Islet of Langerhans (tissue), 1 donor: ENCODE data around the gene HDAC4.

ENCODE experiments used
- FAIRE-seq: peaks from one replicate; lab custom pipeline; 2011; peaks lifted over from hg19 to GRCh38; lab: Jason Lieb, UNC

The HDAC4 gene

DNA sequence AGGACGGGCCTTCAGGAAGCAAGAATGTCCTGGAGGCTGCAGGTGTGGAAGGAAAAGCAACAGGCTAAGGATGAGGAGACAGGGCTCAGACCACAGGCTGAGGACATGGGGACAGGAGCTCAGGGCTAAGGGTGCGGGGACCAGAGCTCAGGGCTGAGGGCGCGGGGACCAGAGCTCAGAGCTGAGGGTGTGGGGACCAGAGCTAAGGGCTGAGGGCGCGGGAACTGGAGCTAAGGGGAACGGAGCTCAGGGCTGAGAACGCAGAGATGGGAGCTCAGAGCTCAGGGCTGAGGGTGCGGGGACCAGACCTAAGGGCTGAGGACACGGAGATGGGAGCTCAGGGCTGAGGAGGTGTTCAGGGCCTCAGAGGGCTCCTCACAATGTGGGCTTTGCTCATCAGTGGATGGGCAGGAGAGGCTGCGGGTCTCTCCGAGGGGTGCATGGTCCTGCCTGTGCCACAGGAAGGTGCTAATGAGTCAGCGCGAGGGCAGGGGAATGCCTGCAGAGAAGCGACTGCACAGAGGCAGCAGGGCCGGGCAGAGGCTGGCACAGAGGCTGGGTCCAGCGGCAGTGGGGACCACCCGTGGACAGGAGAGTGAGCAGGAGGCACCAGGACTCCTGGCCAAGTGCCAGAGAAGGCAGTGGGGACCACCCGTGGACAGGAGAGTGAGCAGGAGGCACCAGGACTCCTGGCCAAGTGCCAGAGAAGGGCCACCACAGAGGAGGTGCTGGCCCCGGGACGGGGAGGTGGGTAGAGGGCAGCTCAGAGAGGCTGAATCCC is 281.3 kb downstream of the HDAC4 start:
- FAIRE-seq: no peak

DNA sequence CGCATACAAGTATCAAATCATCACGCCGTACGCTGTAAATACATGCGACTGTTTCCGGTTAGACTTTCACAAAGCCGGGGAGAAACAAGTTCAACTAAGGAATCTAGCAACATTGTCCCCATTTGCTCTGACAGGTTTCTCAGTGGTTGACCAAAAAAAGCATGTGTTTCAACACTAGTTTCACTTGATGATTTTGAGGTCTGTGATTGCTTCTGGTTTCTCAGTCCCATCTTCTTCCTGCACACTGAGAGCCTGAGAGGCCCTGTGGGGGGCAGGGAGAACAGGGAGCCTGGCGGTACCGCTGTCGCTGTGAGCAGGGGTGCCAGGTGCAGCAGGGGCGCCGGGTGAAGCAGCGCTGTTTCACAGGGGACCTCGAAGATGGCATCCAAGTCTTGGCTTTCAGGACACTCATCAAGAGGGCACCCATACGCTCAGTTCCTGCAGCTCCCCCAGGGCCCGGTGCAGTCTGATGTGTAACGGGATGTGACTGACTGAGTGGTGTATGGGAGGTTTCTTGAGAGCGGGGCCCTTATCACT is 282.1 kb downstream of the HDAC4 start:
- no peak for FAIRE-seq

DNA sequence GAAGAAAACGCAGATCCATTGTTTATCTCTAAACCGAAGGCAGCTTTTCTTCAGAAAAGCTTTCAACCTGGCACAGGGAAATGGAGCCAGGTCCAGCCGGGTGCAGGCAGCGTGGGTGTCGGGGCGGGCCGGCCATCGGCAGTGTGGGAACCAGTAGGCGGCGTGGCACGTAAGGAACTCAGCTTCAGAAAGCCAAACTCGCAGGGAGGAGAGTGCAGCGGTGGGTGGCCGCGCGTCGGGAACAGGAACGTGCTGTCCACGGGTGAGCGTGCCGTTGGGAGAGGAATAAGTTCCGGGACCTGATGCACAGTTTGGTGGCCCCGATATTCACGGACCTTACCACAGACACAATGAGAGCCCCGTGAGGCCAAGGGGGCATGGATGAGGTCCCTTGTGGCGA is 282.6 kb downstream of the HDAC4 start:
- FAIRE-seq: no peak

DNA sequence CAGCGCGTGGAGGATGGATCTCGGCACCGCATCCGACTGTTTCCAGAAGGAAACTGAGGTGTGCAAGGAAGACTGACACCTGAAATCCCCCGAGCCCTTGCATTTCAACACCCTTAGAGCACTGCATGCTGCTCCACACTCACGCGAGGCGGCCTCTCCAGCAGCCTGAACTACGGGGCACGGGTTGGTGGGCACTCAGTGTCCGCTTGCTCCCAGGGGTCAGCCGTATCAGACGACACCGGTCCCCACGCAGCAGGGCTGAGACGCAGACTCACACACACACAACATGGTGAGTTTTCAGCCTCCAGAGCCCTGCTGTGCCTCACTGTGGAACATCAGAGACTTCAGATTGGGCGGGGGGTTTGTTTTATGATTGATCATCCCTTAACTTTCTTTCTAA is 283.0 kb downstream of the HDAC4 start:
- FAIRE-seq: no peak

DNA sequence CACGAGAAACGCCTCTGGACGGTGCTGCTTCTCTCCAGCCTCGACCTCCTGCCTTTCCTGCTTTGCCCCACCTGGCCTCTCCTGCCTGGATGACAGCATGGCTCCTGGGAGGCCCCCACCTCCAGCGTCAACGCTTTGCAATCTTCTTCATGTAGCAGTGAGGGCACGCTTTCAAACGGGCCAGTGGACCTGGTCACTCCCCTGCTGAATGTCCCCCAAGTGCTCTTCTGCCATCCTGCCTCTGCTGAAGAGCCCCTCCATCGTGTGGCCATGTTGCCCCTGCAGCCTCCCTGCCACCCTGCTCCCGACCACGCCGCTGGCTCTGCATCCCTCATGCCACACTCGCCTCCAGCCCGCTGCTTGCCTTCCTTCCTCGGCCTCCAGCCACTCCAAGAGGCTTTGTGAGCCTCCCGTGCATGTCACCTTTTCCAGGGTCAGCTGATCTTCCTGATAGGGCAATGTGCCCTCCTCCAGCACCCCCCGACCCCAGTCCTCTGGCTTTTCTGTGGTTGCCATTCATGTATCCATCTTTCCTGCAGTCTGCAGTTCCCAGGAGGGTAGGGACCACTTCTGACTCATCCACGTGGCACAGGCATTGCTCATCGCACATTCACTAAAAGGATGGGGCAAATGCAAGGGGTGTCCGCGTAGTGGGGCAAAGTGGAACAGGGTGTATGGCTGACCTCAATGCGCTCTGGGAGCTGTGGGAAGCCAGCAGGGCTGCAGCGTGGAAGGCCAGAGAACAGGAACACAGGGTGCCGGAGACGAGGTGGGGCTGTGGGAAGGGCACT is 284.2 kb downstream of the HDAC4 start:
- no peak for FAIRE-seq

DNA sequence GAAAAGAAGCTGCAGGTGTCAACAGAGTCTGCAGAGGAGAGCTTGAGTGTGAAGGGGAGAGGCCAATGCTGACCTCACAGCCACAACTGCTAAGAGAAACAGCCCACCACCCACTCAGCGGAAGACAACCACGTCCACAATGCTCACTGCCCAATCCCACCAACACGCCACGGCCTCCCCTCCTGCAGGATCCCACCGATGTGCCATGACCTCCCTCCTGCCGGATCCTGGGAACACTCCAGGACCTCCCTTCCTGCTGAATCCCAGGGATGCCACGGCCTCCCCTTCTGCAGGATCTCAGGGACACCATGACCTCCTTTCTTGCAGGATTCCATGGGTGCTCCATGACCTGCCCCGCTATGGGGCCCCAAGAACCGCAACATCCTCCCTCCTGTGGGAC is 285.2 kb downstream of the HDAC4 start:
- FAIRE-seq: no peak

DNA sequence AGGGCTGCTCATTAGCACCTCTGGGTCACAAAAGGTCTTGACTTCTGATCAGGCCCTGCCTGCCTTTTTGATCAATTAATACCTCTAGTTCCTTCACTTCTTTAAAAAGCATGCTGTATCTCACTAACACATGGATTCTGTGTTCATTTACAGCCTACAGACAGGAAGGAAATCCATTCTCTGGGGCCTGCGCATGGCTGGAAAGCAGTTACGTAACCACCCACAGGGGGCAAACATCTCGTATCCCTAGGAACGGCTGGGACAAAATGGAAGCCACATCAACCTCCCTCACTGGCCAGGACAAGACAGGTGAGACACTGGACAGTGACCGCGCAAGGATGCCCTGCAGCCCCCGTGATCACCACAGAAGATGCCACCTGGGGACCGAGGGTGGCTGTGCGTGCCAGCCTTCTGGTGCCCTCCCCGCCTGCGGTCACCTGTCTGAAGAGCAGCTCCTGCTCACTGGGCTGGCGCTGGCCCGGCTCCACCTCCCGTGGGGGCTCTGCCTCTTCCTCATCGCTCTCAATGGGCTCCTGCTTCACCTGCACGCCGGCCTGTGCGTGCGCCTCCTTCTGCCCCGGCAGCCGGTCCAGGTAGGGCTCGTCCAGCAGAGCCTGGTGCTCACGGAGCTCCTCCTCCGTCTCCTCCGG is 286.1 kb downstream of the HDAC4 start:
- FAIRE-seq: no peak

DNA sequence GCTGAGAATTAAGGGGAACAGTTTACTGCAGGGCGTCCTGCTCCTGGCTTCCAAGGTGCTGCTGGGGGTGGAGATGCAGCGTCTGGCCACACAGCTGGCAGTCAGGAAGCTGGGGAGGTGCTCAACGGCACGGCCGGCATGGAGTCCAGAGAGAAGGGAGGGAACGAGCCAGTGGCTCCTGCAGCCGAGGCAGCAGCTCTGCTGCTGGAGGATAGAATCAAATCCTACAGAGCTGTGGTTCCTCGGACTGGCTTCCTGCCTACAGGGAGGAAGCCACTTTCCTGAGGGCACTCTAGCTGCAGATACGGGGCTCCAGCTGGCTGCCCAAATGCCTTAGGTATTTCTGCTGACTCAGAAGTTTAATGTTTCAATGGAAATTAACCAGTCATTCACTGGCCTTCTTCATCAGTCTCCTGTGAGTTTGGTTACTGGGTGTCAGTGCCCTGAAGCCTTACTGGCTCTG is 286.7 kb downstream of the HDAC4 start:
- no peak for FAIRE-seq

DNA sequence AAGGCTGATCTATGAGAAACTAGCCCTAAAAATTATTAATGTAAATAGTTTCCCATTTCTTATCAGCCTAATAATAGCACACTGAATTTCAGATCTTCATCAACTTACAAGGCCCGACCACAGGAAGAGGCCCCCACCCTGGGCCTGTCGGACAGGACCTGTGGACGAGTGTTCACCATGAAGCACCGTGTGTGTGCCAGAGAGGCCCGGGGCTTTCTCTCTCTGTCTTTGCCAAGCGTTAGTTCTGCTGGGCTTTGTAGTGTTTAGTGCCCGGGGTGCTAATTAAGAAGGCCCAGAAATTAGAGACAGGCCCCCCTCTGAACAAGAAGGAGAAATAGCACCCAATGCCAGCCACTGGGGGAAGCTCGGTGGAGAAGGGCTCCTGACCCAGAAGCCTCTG is 287.2 kb downstream of the HDAC4 start:
- no peak for FAIRE-seq

DNA sequence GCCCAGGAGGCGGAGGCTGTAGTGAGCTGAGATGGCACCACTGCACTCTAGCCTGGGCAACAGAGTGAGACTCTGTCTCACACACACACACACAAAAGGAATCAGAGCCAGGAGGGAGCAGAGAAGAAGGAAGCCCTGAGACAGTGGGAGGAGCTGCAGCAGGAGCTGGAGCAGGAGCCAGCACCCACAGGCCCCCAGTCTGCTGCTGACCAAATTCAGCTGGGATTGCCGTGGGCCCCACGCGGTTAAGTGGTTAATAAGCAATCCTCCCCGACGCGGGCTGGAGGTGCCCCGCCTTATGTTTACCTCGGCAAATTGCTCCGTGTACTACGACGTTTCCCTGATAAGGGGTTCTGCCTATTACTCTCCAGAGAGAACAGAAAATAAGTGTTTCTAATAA is 287.6 kb downstream of the HDAC4 start:
- peak; percentile 49 for FAIRE-seq

DNA sequence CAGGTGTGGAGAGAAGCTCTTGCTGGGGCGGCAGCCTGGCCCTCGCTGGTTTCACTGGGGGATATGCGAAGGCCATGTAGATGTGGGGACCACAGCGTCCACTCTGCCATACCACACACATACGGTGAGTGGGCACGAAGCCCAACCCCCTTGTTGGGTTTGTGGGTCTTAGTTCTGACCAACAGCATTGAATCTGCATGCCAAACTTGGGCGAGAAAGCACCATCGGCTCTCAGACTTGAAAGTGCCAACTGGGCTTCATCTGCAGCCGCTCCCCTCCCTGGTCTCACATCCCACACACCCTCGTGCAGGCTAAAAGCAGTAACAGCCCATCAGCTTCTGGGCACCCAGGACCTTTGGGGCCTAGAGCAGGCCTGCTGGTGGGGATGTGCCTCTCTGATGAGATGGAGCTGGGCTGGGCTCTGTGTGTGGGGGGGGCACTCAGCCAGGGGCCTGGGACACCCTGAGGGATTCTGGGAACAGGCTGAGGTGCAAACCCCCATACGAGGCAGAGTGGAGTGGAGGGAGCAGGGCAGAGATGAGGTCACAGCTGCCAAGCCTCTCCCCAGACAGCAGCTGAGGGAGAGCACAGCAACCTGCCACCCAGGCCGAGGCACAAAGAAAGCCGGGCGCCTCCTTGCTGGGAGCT is 288.6 kb downstream of the HDAC4 start:
- FAIRE-seq: no peak

DNA sequence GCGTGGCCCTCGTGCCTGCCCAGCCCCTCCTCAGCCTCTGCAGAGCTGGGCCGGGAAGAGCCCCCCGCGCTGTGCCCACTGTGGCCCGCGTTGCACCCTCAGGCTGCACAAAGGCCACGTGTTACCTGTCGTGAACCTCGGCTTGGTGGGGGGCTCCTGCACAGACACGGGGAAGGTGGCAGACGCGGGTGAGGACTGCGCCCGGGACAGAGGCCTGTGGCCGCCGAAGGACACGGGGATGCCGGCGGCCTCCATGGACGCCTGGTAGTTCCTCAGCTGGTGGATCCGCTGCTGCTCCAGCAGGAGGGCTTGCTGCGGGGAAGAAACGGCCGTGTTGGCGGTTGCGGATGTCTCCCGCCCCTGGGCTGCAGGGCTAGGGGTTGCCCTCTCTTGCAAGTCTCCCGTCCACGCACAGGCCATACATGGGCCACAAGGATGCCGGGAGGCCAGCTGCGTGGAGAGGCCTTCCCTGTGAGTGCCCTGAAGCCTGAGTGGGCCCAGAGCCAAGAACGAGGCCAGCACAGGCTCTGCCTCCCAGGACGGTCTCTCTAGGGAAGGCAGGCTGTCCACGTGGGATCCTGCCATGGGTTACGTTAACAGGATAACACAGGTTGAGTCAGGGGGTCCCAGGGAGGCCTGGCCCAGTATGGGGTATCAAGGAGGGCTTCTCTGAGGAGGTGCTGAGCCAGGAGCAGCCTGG is 289.3 kb downstream of the HDAC4 start:
- FAIRE-seq: no peak

DNA sequence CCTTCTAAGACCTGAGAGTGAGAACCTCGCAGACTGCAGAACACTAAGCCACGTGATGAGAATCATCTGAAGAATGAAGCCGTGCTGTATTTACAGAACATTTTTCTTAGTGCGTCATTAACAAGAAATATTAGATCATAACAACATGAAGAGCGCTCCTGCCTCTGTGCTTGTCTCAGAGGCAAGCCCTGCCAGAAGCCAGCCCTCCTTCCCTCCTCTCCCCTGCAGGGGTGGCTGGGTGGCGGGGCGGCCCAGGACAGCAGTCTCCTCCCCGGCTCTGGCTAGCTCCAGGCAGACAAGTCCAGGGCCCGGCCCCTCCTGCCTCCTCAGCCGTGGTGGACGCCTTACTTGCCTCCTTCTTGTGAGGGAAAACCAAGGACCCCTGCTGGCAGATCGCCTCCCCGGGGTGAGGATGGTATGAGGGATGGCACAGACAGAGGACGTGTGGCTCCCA is 290.2 kb downstream of the HDAC4 start:
- FAIRE-seq: no peak

DNA sequence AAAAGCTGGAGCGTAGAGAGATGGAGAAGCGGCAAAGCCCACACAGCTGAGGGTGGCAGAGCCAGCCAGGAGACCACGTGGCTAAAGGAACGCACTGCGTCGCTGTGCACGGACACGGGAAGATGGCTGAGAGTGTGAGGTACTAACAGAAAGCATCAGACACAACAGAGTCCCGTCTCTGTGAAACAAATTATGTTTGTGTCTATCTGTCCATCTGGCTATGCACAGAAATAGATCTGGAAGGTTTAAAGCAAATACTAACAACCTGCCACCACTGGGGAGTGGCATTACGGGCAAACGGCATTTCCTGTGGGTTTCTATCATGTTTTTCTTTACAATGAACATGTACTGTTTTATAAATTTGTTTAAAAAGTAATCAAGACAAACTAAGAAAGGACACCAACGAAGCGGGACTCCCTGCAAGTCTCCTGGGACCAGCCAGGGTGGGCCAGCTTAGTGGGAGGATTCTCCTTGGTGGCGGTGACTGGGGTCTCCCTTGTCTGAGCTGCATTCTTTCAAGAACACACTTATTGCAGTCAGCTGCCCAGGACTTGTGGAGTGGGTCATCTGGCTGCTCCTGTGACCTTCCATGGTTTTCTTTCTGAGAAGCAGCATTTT is 290.8 kb downstream of the HDAC4 start:
- no peak for FAIRE-seq

DNA sequence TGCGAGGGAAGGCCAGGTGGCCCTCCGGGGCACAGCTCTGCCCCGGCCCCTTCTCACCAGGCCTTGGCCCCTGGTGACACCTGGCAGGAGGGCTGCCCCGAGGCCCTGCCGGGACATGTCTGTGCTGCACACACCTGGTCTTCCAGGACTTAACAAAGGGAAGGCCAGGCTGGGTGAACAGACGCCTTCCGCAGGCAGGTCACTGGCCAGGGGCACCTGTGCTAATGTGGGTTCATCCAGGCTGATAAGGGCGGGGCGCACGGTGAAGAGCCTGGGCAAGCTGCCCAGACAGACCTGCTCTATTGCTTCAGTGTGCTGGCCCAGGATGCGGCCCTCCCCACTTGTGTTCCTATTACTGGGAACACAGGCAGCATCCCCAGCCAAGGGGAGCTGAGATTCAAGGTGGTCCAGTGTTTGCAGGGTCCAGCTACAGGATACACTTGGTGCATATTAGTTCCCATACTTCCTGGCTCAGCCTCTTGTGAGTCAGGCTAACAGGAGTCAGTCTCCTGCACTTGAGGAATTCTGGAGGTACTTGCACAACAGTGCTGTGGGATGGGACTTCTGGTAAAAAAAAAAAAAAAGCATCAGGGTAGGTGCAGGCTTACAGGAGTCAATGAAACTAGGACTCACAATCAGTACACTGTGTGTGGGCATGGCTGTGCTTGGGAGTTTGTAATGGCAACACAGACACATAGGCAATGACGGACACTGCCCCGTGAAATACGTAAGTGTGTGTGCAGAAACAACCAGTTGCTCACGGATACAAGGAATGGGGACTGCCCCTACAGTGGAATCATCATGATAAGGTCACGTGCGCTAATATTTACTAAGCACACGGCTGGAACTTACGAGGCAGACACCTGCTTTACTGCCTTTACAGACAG is 291.5 kb downstream of the HDAC4 start:
- peak; percentile 93 for FAIRE-seq

DNA sequence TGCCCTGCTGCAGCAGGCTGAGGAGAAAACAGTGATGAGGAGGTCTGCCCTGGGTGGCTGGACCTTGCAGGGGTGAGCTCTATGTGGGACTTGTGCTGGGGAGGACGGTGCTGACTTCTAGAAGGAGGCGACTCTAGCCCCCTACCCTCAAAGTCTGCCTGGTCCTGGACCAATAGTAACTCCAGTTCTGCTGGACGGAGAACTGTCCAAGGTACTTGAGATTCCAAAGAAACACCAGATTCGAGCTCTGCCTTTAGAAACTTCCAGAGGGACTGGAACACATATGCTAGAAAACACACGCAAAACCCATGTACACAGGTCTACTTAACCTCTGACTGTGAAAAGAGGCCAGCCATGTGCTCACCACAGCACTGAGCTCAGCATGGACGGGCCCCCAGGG is 292.4 kb downstream of the HDAC4 start:
- FAIRE-seq: no peak

DNA sequence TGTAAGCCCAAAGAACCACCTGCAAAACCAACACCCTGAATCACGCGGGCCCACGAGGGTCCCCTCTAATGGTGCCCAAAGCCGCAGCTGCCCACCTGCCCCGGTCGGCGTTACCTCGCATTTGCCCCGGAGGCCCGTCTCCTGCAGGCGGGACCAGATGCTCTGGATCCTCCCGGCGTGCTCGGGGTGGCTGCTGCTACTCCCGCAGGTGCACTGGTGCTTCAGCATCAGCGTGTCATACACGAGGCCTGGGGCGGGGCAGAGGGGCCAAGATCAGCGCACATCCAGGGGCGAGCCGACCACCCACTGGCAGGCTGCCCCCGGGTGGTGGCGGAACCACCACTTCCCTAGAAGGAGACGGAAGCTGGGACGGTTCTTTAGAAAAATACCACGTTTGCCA is 292.9 kb downstream of the HDAC4 start:
- FAIRE-seq: no peak

DNA sequence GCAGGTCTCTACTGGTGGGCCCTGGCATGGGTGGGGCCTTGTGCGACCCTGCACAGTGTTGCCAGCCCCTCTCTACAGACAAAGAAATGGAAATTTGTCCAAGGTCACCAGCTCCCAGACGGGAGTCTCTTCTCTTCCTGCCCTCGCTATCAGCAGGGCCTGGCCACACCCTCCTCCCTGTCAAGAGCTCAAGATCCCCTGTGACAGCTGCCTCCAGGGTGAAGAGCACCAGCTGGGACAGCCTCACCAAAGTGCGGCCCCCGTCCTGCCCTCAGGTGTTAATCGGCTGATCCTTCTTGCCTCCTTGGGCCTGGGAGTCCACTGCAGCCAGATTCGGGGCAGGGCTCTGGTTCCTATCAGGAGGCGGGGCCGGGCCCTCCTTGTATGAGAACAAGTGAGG is 293.9 kb downstream of the HDAC4 start:
- no peak for FAIRE-seq

DNA sequence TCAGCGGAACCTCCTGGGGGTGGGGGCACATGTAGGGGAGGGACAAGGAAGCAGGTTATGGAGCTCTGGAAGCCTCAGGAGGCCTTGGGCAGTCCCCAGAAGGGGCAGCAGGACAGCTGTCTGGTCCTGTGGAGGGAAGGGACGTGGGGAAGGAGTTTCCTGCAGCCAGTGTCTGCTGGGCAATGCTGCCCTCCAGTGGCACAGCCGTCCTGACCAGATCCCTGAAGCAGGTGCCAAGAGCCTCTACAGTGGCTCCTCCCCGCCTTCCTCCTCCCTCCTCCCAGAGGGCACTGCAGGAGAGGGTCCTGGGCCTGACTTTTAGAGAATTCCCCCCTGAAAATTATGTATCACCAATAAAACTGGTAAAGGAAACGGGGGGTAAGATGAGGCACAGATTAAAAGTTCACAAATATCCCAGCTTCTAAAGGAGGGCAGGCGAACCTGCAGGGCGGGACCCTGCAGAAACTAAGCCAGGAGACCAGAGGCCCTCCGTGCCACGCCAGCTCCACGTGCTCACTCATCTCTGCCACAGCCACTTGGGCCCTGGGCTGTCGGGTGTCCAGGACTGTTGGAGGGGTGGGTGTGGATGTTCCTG is 294.4 kb downstream of the HDAC4 start:
- FAIRE-seq: no peak

DNA sequence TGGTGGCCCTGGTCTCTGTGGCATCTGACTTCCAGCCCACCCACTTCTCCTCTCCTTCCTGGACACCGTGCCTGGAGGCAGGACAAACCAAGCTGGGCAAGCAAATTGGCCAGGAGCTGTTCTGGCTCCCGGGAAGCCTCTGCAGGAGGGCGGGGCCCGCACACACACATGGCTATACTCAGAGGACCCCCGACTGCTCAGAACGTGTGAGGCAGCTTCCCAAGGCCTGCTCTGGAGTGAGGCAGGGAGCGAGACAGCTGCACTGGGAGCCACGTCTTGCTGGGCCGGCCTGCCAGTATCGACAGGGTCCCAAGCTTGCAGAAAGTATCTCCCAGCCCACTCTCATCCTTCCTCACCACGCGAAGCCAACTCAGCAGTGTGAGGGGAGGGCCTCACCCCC is 295.6 kb downstream of the HDAC4 start:
- no peak for FAIRE-seq
